Neural crest cell (in vitro differentiated cells): ENCODE data around the gene SHROOM3. TPM values are rescaled to one million over a fixed set of nuclear protein-coding genes. Genes with fewer than 3 reads are reported as not detected.
"Not testable (repeated sequence)": the region's sequence is repeated elsewhere in the genome, so short reads cannot be mapped to it uniquely, and the experiment has no call there.

ENCODE experiments used
- DNase-seq: peaks from one replicate; pipeline ENCODE4 v3.0.0; 2021; ENCODE audit warnings: low read depth, mixed read lengths, low spot score
- H3K27ac Mint-ChIP-seq: one replicate; pipeline ENCODE4 v1.8.0; 2021; ENCODE audit warnings: mild to moderate bottlenecking, mixed read lengths; ENCODE audit not compliant: unreplicated experiment
- H3K27me3 Mint-ChIP-seq: 2 replicates; pipeline ENCODE4 v1.8.0; 2021; ENCODE audit warnings: low read depth, mild to moderate bottlenecking, mixed read lengths
- H3K36me3 Mint-ChIP-seq: 2 replicates; pipeline ENCODE4 v1.8.0; 2021; ENCODE audit warnings: low read depth, mild to moderate bottlenecking, mixed read lengths
- H3K4me1 Mint-ChIP-seq: 2 replicates; pipeline ENCODE4 v1.8.0; 2021; ENCODE audit warnings: mixed read lengths
- H3K4me3 Mint-ChIP-seq: one replicate; pipeline ENCODE4 v1.8.0; 2021; ENCODE audit warnings: mild to moderate bottlenecking, mixed read lengths
- H3K9me3 Mint-ChIP-seq: 2 replicates; pipeline ENCODE4 v1.8.0; 2021; ENCODE audit warnings: mixed read lengths
- total RNA-seq: library from RNA; stranded (reverse); gene quantifications from 2 replicates; pipeline ENCODE4 v1.2.1, GENCODE V29; 2021
- TF ChIP-seq, protein P1 (sequence below): fragments of 200-600 bp; sonication (generic); conservative IDR thresholded peaks from 2 replicates; pipeline ENCODE4 v1.5.0; 2021; ENCODE audit warnings: antibody characterized with exemption, mild to moderate bottlenecking

SHROOM3 gene
- total RNA-seq, 1 donor from 2014 or later = 40.1 TPM

GRCh38 chr4:76607266-76607799 is 172.3 kb downstream of the SHROOM3 start:
- no peak for DNase-seq
- H3K27me3 Mint-ChIP-seq = no peaks in the 10 kb centered on the region
- H3K27ac Mint-ChIP-seq = no peak overlapping the region
- no peaks in the 10 kb centered on the region for H3K9me3 Mint-ChIP-seq
- H3K4me3 Mint-ChIP-seq = no peak overlapping the region
- H3K4me1 Mint-ChIP-seq = peaks cover 29% of the 10 kb centered on the region
- TF ChIP-seq, protein P1, sequence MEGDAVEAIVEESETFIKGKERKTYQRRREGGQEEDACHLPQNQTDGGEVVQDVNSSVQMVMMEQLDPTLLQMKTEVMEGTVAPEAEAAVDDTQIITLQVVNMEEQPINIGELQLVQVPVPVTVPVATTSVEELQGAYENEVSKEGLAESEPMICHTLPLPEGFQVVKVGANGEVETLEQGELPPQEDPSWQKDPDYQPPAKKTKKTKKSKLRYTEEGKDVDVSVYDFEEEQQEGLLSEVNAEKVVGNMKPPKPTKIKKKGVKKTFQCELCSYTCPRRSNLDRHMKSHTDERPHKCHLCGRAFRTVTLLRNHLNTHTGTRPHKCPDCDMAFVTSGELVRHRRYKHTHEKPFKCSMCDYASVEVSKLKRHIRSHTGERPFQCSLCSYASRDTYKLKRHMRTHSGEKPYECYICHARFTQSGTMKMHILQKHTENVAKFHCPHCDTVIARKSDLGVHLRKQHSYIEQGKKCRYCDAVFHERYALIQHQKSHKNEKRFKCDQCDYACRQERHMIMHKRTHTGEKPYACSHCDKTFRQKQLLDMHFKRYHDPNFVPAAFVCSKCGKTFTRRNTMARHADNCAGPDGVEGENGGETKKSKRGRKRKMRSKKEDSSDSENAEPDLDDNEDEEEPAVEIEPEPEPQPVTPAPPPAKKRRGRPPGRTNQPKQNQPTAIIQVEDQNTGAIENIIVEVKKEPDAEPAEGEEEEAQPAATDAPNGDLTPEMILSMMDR = no peak
- H3K36me3 Mint-ChIP-seq = no peaks in the 10 kb centered on the region

DNA sequence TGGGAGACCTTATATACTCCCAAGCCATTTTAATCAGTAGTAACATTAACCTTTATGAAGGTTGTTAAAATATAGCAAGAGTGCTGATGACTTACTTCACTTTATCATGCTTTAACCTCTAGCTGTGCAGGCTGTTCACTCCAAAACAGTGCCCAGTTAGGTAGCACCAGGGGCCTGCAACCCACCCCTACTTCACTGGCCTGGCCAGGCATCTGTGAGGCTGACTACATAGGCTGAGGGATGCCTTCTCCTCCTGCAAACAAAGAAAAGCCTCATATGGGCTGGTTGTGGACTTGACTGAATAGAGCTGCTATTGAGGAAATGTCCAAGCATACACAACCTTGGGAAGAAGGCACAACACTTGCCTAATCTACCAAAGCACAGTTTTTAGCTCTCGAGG is 172.8 kb downstream of the SHROOM3 start:
- Mint-ChIP-seq H3K27ac (no peak overlapping the region), H3K4me3 (no peak overlapping the region), H3K4me1 (peaks cover 29% of the 10 kb centered on the region), H3K36me3 (no peaks in the 10 kb centered on the region), H3K9me3 (no peaks in the 10 kb centered on the region), H3K27me3 (no peaks in the 10 kb centered on the region)
- no peak for DNase-seq
- TF ChIP-seq, protein P1 = no peak

- H3K27ac Mint-ChIP-seq, H3K36me3 Mint-ChIP-seq, H3K4me3 Mint-ChIP-seq, H3K27me3 Mint-ChIP-seq, H3K9me3 Mint-ChIP-seq, DNase-seq: not testable (repeated sequence)
- H3K4me1 Mint-ChIP-seq = peaks cover 29% of the 10 kb centered on the region
These were observed 173.5 kb downstream of the SHROOM3 start for GRCh38 chr4:76608549-76608948.

GRCh38 chr4:76610751-76611547 is 175.9 kb downstream of the SHROOM3 start:
- TF ChIP-seq, protein P1 = no peak
- peaks cover 30% of the 10 kb centered on the region for H3K4me1 Mint-ChIP-seq
- no peaks in the 10 kb centered on the region for H3K9me3 Mint-ChIP-seq
- no peaks in the 10 kb centered on the region for H3K36me3 Mint-ChIP-seq
- no peak for DNase-seq
- H3K27ac Mint-ChIP-seq = no peak overlapping the region
- no peaks in the 10 kb centered on the region for H3K27me3 Mint-ChIP-seq
- H3K4me3 Mint-ChIP-seq = no peak overlapping the region

- DNase-seq = no peak
- Mint-ChIP-seq H3K27me3 (no peaks in the 10 kb centered on the region), H3K36me3 (no peaks in the 10 kb centered on the region), H3K9me3 (no peaks in the 10 kb centered on the region), H3K4me3 (no peak overlapping the region), H3K4me1 (peaks cover 28% of the 10 kb centered on the region), H3K27ac (no peak overlapping the region)
- TF ChIP-seq, protein P1 = no peak
These were observed 176.7 kb downstream of the SHROOM3 start for GRCh38 chr4:76611616-76612207.

- no peak for DNase-seq
- Mint-ChIP-seq H3K27me3 (no peaks in the 10 kb centered on the region), H3K4me3 (no peak overlapping the region), H3K4me1 (peaks cover 15% of the 10 kb centered on the region), H3K27ac (no peak overlapping the region), H3K9me3 (no peaks in the 10 kb centered on the region), H3K36me3 (no peaks in the 10 kb centered on the region)
- TF ChIP-seq, protein P1 = no peak
These were observed 179.6 kb downstream of the SHROOM3 start for GRCh38 chr4:76614589-76614988.
